H9 (cell line): Measurements from ENCODE around the gene XIAP. TPM values are rescaled to one million over a fixed set of nuclear protein-coding genes. Genes with fewer than 3 reads are reported as not detected.

Source experiments
- DNase-seq: peaks from one replicate; pipeline ENCODE4 v3.0.0-alpha.2; 2017
- H2AFZ ChIP-seq: one replicate; pipeline ENCODE4 v1.6.1; 2013; ENCODE audit warnings: mild to moderate bottlenecking, low read length, control low read depth, moderate library complexity
- H2AK5ac ChIP-seq: 2 replicates; pipeline ENCODE4 v1.6.1; 2013; ENCODE audit warnings: low read length, control low read depth, mixed read lengths; ENCODE audit not compliant: insufficient read length
- H2BK120ac ChIP-seq: one replicate; pipeline ENCODE4 v1.6.1; 2013; ENCODE audit warnings: low read depth, mild to moderate bottlenecking, low read length, control low read depth, inconsistent platforms; ENCODE audit not compliant: poor library complexity, severe bottlenecking
- H2BK12ac ChIP-seq: 2 replicates; pipeline ENCODE4 v1.6.1; 2013; ENCODE audit warnings: low read length, control low read depth, mixed read lengths, low read depth; ENCODE audit not compliant: insufficient read length
- H2BK15ac ChIP-seq: 2 replicates; pipeline ENCODE4 v1.6.1; 2013; ENCODE audit warnings: low read depth, low read length, control low read depth
- H2BK20ac ChIP-seq: one replicate; pipeline ENCODE4 v1.6.1; 2013; ENCODE audit warnings: low read depth, mild to moderate bottlenecking, low read length, control low read depth, inconsistent platforms; ENCODE audit not compliant: poor library complexity, severe bottlenecking
- H2BK5ac ChIP-seq: 2 replicates; pipeline ENCODE4 v1.6.1; 2013; ENCODE audit warnings: low read length, control low read depth, mixed read lengths; ENCODE audit not compliant: insufficient read length
- H3K14ac ChIP-seq: 2 replicates; pipeline ENCODE4 v1.6.1; 2013; ENCODE audit warnings: low read length, control low read depth; ENCODE audit not compliant: insufficient read depth
- H3K18ac ChIP-seq: 2 replicates; pipeline ENCODE4 v1.6.1; 2013; ENCODE audit warnings: low read depth, mild to moderate bottlenecking, mixed read lengths, low read length, control low read depth; ENCODE audit not compliant: insufficient read length
- H3K23ac ChIP-seq: 2 replicates; pipeline ENCODE4 v1.6.1; 2013; ENCODE audit warnings: low read length, control low read depth, mixed read lengths, low read depth; ENCODE audit not compliant: insufficient read length
- H3K23me2 ChIP-seq: 2 replicates; pipeline ENCODE4 v1.6.1; 2013; ENCODE audit warnings: low read depth, mild to moderate bottlenecking, mixed read lengths, low read length, control low read depth; ENCODE audit not compliant: insufficient read length, poor library complexity, severe bottlenecking
- H3K27ac ChIP-seq: 2 replicates; pipeline ENCODE4 v1.5.1; 2013; ENCODE audit warnings: low read length, control low read depth, mixed read lengths, low read depth; ENCODE audit not compliant: insufficient read length
- H3K27me3 ChIP-seq: 2 replicates; pipeline ENCODE4 v1.6.1; 2013; ENCODE audit warnings: low read length, control low read depth, inconsistent platforms; ENCODE audit not compliant: insufficient read depth
- H3K4ac ChIP-seq: 2 replicates; pipeline ENCODE4 v1.6.1; 2013; ENCODE audit warnings: low read depth, mild to moderate bottlenecking, control low read depth, inconsistent platforms, low read length, moderate library complexity
- H3K4me1 ChIP-seq: 2 replicates; pipeline ENCODE4 v1.6.1; 2013; ENCODE audit warnings: low read length, control low read depth, inconsistent platforms; ENCODE audit not compliant: insufficient read depth
- H3K4me2 ChIP-seq: 2 replicates; pipeline ENCODE4 v1.6.1; 2013; ENCODE audit warnings: low read length, control low read depth, mixed read lengths; ENCODE audit not compliant: insufficient read length, insufficient read depth
- H3K56ac ChIP-seq: 2 replicates; pipeline ENCODE4 v1.6.1; 2013; ENCODE audit warnings: low read depth, mild to moderate bottlenecking, mixed read lengths, low read length, control low read depth; ENCODE audit not compliant: insufficient read length
- H3K79me1 ChIP-seq: 2 replicates; pipeline ENCODE4 v1.6.1; 2013; ENCODE audit warnings: low read depth, mild to moderate bottlenecking, moderate library complexity, low read length, control low read depth, inconsistent platforms; ENCODE audit not compliant: insufficient read depth, poor library complexity, severe bottlenecking
- H3K79me2 ChIP-seq: 2 replicates; pipeline ENCODE4 v1.6.1; 2013; ENCODE audit warnings: low read length, control low read depth, inconsistent platforms; ENCODE audit not compliant: insufficient read depth
- H3K9ac ChIP-seq: 2 replicates; pipeline ENCODE4 v1.6.1; 2013; ENCODE audit warnings: low read length, control low read depth, mixed read lengths; ENCODE audit not compliant: insufficient read length; ENCODE audit errors: extremely low read depth
- H3K9me3 ChIP-seq: one replicate; pipeline ENCODE4 v1.6.1; 2013; ENCODE audit warnings: low read depth, low read length, inconsistent platforms; ENCODE audit not compliant: control insufficient read depth
- H3T11ph ChIP-seq: one replicate; pipeline ENCODE4 v1.6.1; 2013; ENCODE audit warnings: mild to moderate bottlenecking, low read length, control low read depth, inconsistent platforms
- H4K20me1 ChIP-seq: one replicate; pipeline ENCODE4 v1.6.1; 2013; ENCODE audit not compliant: control insufficient read depth, insufficient read length, insufficient read depth
- H4K5ac ChIP-seq: 2 replicates; pipeline ENCODE4 v1.6.1; 2013; ENCODE audit warnings: low read depth, mild to moderate bottlenecking, mixed read lengths, low read length, control low read depth; ENCODE audit not compliant: insufficient read length
- H4K8ac ChIP-seq: replicated peaks from 2 replicates; pipeline ENCODE4 v1.6.1; 2013; ENCODE audit warnings: low read length, control low read depth, mixed read lengths, low read depth; ENCODE audit not compliant: insufficient read length
- H4K91ac ChIP-seq: 2 replicates; pipeline ENCODE4 v1.6.1; 2013; ENCODE audit warnings: low read depth, mild to moderate bottlenecking, moderate library complexity, mixed read lengths, low read length, control low read depth; ENCODE audit not compliant: insufficient read length
- H3K27ac Mint-ChIP-seq, 3 experiments: 2 replicates in 2 of 3; 3 replicates in 1 of 3; pipeline ENCODE4 v1.8.0; 2020 to 2021; ENCODE audit warnings: mixed read lengths in 3 of 3, mild to moderate bottlenecking in 1 of 3, moderate library complexity in 1 of 3
- H3K27me3 Mint-ChIP-seq: 2 replicates; pipeline ENCODE4 v1.8.0; 2021; ENCODE audit warnings: low read depth, mild to moderate bottlenecking, moderate library complexity, mixed read lengths
- H3K36me3 Mint-ChIP-seq, 3 experiments: 2 replicates in 2 of 3; 3 replicates in 1 of 3; pipeline ENCODE4 v1.8.0; 2020 to 2021; ENCODE audit warnings: low read depth in 3 of 3, mixed read lengths in 3 of 3; ENCODE audit not compliant: insufficient read depth in 1 of 3
- H3K4me1 Mint-ChIP-seq, 2 experiments: 2 replicates each; pipeline ENCODE4 v1.8.0; 2020; ENCODE audit warnings: mixed read lengths in 2 of 2
- H3K4me3 Mint-ChIP-seq, 2 experiments: 2 replicates in 1 of 2; 3 replicates in 1 of 2; pipeline ENCODE4 v1.8.0; 2020 to 2021; ENCODE audit warnings: mild to moderate bottlenecking in 2 of 2, mixed read lengths in 2 of 2, moderate library complexity in 1 of 2
- H3K9me3 Mint-ChIP-seq, 2 experiments: 2 replicates in 1 of 2; 3 replicates in 1 of 2; pipeline ENCODE4 v1.8.0; 2020; ENCODE audit warnings: mild to moderate bottlenecking in 2 of 2, mixed read lengths in 2 of 2, moderate library complexity in 1 of 2
- WGBS: extraction: QIAGEN DNeasy Blood & Tissue Kit; methylation state at CpG from one replicate; pipeline ENCODE4 v1.1.7; 2013; ENCODE audit warnings: missing lambda C conversion rate, low lambda C conversion rate, mixed read lengths; ENCODE audit not compliant: insufficient read length; ENCODE audit errors: extremely low coverage; 5-methylcytosine and 5-hydroxymethylcytosine counted together
- total RNA-seq: library from RNA; stranded (reverse); gene quantifications from 2 replicates; pipeline ENCODE4 v1.2.1, GENCODE V29; 2021
- TF ChIP-seq, protein P1 (sequence below): fragments of 200-600 bp; sonication (generic); conservative IDR thresholded peaks from 3 replicates; pipeline ENCODE4 v1.8.0; 2021; ENCODE audit warnings: antibody characterized with exemption, mild to moderate bottlenecking

The XIAP gene
- total RNA-seq, 1 experiment from 2014 or later, result 40.5 TPM

DNA sequence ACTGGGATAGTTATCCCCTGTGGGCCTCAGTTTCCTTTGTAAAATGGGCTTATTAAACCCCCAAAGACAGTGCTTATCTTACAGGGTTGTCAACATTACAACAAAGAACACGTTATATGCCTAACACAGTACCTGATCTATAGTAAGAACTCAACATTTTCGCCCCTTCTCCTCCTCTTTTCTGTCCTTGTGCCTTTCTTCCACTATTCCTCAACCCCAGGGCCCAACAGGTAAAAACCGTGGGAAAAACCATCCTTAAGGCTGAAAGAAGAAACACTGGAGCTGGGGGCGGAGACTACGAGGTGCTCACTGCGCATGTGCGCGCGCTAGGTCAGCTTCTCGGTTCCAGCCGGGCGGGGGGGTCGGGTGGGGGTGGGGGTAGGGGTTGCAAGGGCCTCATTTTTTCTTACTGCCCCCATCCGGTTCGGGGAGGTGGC is 426 bp upstream of the XIAP start:
- TF ChIP-seq, protein P1, sequence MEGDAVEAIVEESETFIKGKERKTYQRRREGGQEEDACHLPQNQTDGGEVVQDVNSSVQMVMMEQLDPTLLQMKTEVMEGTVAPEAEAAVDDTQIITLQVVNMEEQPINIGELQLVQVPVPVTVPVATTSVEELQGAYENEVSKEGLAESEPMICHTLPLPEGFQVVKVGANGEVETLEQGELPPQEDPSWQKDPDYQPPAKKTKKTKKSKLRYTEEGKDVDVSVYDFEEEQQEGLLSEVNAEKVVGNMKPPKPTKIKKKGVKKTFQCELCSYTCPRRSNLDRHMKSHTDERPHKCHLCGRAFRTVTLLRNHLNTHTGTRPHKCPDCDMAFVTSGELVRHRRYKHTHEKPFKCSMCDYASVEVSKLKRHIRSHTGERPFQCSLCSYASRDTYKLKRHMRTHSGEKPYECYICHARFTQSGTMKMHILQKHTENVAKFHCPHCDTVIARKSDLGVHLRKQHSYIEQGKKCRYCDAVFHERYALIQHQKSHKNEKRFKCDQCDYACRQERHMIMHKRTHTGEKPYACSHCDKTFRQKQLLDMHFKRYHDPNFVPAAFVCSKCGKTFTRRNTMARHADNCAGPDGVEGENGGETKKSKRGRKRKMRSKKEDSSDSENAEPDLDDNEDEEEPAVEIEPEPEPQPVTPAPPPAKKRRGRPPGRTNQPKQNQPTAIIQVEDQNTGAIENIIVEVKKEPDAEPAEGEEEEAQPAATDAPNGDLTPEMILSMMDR, result no peak
- Mint-ChIP-seq H3K4me1 (peaks cover 12 to 17% of the 10 kb centered on the region in 2 experiments), H3K27ac (peak overlapping the region; percentile 24 to 99 (median 97); a peak in 6 of 7 replicates), H3K27me3 (no peaks in the 10 kb centered on the region), H3K9me3 (peaks cover 15 to 63% of the 10 kb centered on the region in 2 experiments; a peak in 3 of 5 replicates), H3K4me3 (peak overlapping the region; percentile 82 to 94), H3K36me3 (peaks cover under 1 to 7% (median 2%) of the 10 kb centered on the region in 3 experiments; a peak in 5 of 7 replicates)
- DNase-seq, result no peak
- no peak overlapping the region for H2BK5ac ChIP-seq
- H2BK12ac ChIP-seq, result no peak overlapping the region
- no peak overlapping the region for H2AFZ ChIP-seq
- H4K20me1 ChIP-seq, result no peaks in the 10 kb centered on the region
- H3T11ph ChIP-seq, result no peak overlapping the region
- H3K56ac ChIP-seq, result no peak overlapping the region
- no peak overlapping the region for H2BK120ac ChIP-seq
- H3K9me3 ChIP-seq, result peaks cover 10% of the 10 kb centered on the region
- H3K23ac ChIP-seq, result no peak overlapping the region
- H3K23me2 ChIP-seq, result no peaks in the 10 kb centered on the region
- no peak overlapping the region for H3K4ac ChIP-seq
- no peak overlapping the region for H2BK20ac ChIP-seq
- H3K79me1 ChIP-seq, result no peaks in the 10 kb centered on the region
- H3K79me2 ChIP-seq, result no peaks in the 10 kb centered on the region; the same call in 1 of the 2 replicates
- H2AK5ac ChIP-seq, result no peak overlapping the region
- H3K14ac ChIP-seq, result no peak overlapping the region
- H3K27me3 ChIP-seq, result no peaks in the 10 kb centered on the region
- H3K27ac ChIP-seq, result peak overlapping the region; percentile 18
- no peaks in the 10 kb centered on the region for H3K4me1 ChIP-seq
- H4K8ac ChIP-seq, result no peak overlapping the region
- H2BK15ac ChIP-seq, result no peak overlapping the region
- no peak overlapping the region for H4K5ac ChIP-seq
- H4K91ac ChIP-seq, result no peak overlapping the region
- H3K18ac ChIP-seq, result no peak overlapping the region
- WGBS, result no CpG with 5 or more reads among the region's 15 CpGs
- H3K9ac ChIP-seq, result no peak overlapping the region
- no peak overlapping the region for H3K4me2 ChIP-seq
